HepG2 (cell line): Measurements from ENCODE around the gene SIX4. TPM values are rescaled to one million over a fixed set of nuclear protein-coding genes. Genes with fewer than 3 reads are reported as not detected.

Experiments
- ATAC-seq: fragments of 200-7000 bp; cut with Tn5 transposase; 3 replicates; pipeline ENCODE4 v1.9.1; 2020; ENCODE audit warnings: mild to moderate bottlenecking, moderate library complexity
- BruUV-seq: library from RNA; stranded (reverse); fragments of 400-500 nt; replicated peaks from 2 replicates; lab custom pipeline; 2021; lab: Mats Ljungman, UMichigan
- CTCF ChIA-PET: fragments of 300-600 bp; formaldehyde crosslinking; extraction: SDS; loops from one replicate; lab custom pipeline; 2021; ENCODE audit warnings: low total read pairs, inconsistent platforms, low intra/inter-chr PET ratio; lab: Yijun Ruan, JAX
- POLR2A ChIA-PET: fragments of 350-600 bp; sonication (Branson Sonifier 250); formaldehyde crosslinking; loops from one replicate; lab custom pipeline; 2020; ENCODE audit warnings: antibody characterized with exemption, inconsistent platforms; lab: Yijun Ruan, JAX
- DNase-seq: peaks from one replicate; pipeline ENCODE4 v3.0.0-alpha.2; 2015; ENCODE audit warnings: low spot score
- FAIRE-seq: peaks from 3 replicates; lab custom pipeline; 2011; peaks lifted over from hg19 to GRCh38; lab: Jason Lieb, UNC
- H2AFZ ChIP-seq: one replicate; pipeline ENCODE4 v1.6.1; 2011; ENCODE audit warnings: low read length, inconsistent platforms
- H3K27ac ChIP-seq: fragments of 300-600 bp; 3 replicates; pipeline ENCODE4 v1.8.0; 2011; ENCODE audit warnings: mixed run types, mild to moderate bottlenecking, mixed read lengths, low read length, inconsistent platforms; ENCODE audit not compliant: insufficient read depth; ENCODE audit errors: extremely low read length
- H3K27me3 ChIP-seq, 2 experiments: fragments of 200-600 bp in 1 of 2; 2 replicates in 1 of 2; 3 replicates in 1 of 2; pipeline versions ENCODE4 v1.6.0 to v1.8.0; 2011; ENCODE audit warnings: low read length in 2 of 2, mild to moderate bottlenecking in 2 of 2, moderate library complexity in 2 of 2, inconsistent platforms in 1 of 2; ENCODE audit not compliant: insufficient read depth in 2 of 2, control insufficient read depth in 1 of 2
- H3K36me3 ChIP-seq, 2 experiments: fragments of 200-600 bp in 1 of 2; replicated peaks in 1 of 2; 2 replicates in 1 of 2; 3 replicates in 1 of 2; pipeline versions ENCODE4 v1.5.1 to v1.8.0; 2011; ENCODE audit warnings: low read length in 2 of 2, inconsistent platforms in 1 of 2; ENCODE audit not compliant: insufficient read depth in 2 of 2, control insufficient read depth in 1 of 2
- H3K4me1 ChIP-seq: 2 replicates; pipeline ENCODE4 v1.5.1; 2012; ENCODE audit warnings: low read length, inconsistent platforms; ENCODE audit not compliant: insufficient read depth
- H3K4me2 ChIP-seq: 2 replicates; pipeline ENCODE4 v1.6.0; 2011; ENCODE audit warnings: low read depth, low read length, inconsistent platforms
- H3K4me3 ChIP-seq, 3 experiments: fragments of 200-600 bp in 1 of 3; sonication (generic), shearing (Covaris generic) in 1 of 3; replicated peaks in 1 of 3; 2 replicates each; pipeline ENCODE4 v1.5.1; 2011 to 2016; ENCODE audit warnings: low read length in 3 of 3, inconsistent platforms in 2 of 3, low read depth in 2 of 3, mild to moderate bottlenecking in 2 of 3, control low read depth in 1 of 3, mixed read lengths in 1 of 3; ENCODE audit not compliant: insufficient read depth in 1 of 3
- H3K79me2 ChIP-seq: one replicate; pipeline ENCODE4 v1.6.1; 2011; ENCODE audit warnings: low read length, inconsistent platforms; ENCODE audit not compliant: insufficient read depth
- H3K9ac ChIP-seq: 2 replicates; pipeline ENCODE4 v1.6.0; 2011; ENCODE audit warnings: mild to moderate bottlenecking, low read depth, low read length, inconsistent platforms; ENCODE audit not compliant: insufficient read depth
- H3K9me3 ChIP-seq: 2 replicates; pipeline ENCODE4 v1.5.1; 2012; ENCODE audit warnings: mild to moderate bottlenecking, low read length
- H4K20me1 ChIP-seq: 2 replicates; pipeline ENCODE4 v1.6.0; 2011; ENCODE audit warnings: inconsistent platforms, mild to moderate bottlenecking, low read length, moderate library complexity; ENCODE audit not compliant: insufficient read depth
- EP300 ChIP-seq, 3 experiments: sonication (generic) in 1 of 3; formaldehyde crosslinking in 1 of 3; IDR thresholded peaks; 2 replicates each; pipeline versions ENCODE4 v1.5.1 to v1.6.1; 2011 to 2020; ENCODE audit warnings: low read depth in 2 of 3, low read length in 2 of 3, borderline replicate concordance in 1 of 3, improper control_type of control experiment in 1 of 3, mild to moderate bottlenecking in 1 of 3, missing genetic modification reagents in 1 of 3, moderate library complexity in 1 of 3
- HOXA3 ChIP-seq: sonication (generic); formaldehyde crosslinking; IDR thresholded peaks from 2 replicates; pipeline ENCODE4 v1.5.0; 2020; ENCODE audit warnings: missing genetic modification reagents
- LRRFIP1 ChIP-seq: sonication (generic); formaldehyde crosslinking; conservative IDR thresholded peaks from 2 replicates; pipeline ENCODE4 v1.4.0; 2020; ENCODE audit warnings: missing genetic modification reagents
- NBN ChIP-seq: fragments of 450-650 bp; conservative IDR thresholded peaks from 2 replicates; pipeline ENCODE4 v1.6.1; 2017
- PHF20 ChIP-seq: sonication (generic); formaldehyde crosslinking; IDR thresholded peaks from 2 replicates; pipeline ENCODE4 v1.5.0; 2020; ENCODE audit warnings: mild to moderate bottlenecking, missing genetic modification reagents
- SKI ChIP-seq: fragments of 450-650 bp; IDR thresholded peaks from one replicate; pipeline ENCODE4 v1.6.1; 2018; ENCODE audit warnings: mild to moderate bottlenecking; ENCODE audit not compliant: partially characterized antibody
- ZNF430 ChIP-seq: sonication (generic); formaldehyde crosslinking; IDR thresholded peaks from 2 replicates; pipeline ENCODE4 v1.9.0; 2021; ENCODE audit warnings: mild to moderate bottlenecking, missing genetic modification reagents
- ZNF569 ChIP-seq: sonication (generic); formaldehyde crosslinking; IDR thresholded peaks from 2 replicates; pipeline ENCODE4 v1.5.0; 2020; ENCODE audit warnings: mild to moderate bottlenecking, missing genetic modification reagents, moderate library complexity, borderline replicate concordance
- ZNF841 ChIP-seq: sonication (generic); formaldehyde crosslinking; IDR thresholded peaks from 2 replicates; pipeline ENCODE4 v1.8.1; 2023; ENCODE audit warnings: missing genetic modification reagents, borderline replicate concordance
- WGBS: methylation state at CpG from one replicate; pipeline ENCODE4 v1.1.6; 2017; ENCODE audit warnings: low lambda C conversion rate; 5-methylcytosine and 5-hydroxymethylcytosine counted together
- in situ Hi-C: cut with HindIII; loops from 2 replicates; pipeline ENCODE4 v1.10.0; 2017; ENCODE audit warnings: low pct_unique_long_range_greater_than_20kb; ENCODE audit not compliant: extremely low pct_ligation_motif_present
- intact Hi-C: fragments of 100-400 bp; cut with micrococcal nuclease; formaldehyde crosslinking; loops from one replicate; pipeline ENCODE4 v1.10.0; 2022; ENCODE audit not compliant: unreplicated experiment
- polyA plus RNA-seq, 8 experiments: library from polyadenylated mRNA; depleted of rRNA in 3 of 8; stranded (reverse) in 7 of 8; unstranded in 1 of 8; fragments of >200 nt; fragmentation: Illumina TruSeq in 4 of 8; extraction: Trizol in 4 of 8; gene quantifications; 2 replicates each; pipeline versions ENCODE4 v1.2.1 to v1.2.3, GENCODE V29; 2011 to 2016; ENCODE audit warnings: low read depth in 4 of 8, missing spikeins in 1 of 8, mixed read lengths in 1 of 8; ENCODE audit not compliant: insufficient read depth in 1 of 8
- total RNA-seq, 5 experiments: library from RNA; depleted of rRNA; stranded (reverse); fragments of >200 nt; fragmentation: Illumina TruSeq; extraction: Trizol; gene quantifications; 2 replicates each; pipeline ENCODE4 v1.2.3, GENCODE V29; 2016; ENCODE audit warnings: low read depth in 1 of 5
- TF ChIP-seq, protein P1 (sequence below): sonication (generic); formaldehyde crosslinking; IDR thresholded peaks from 2 replicates; pipeline ENCODE4 v1.5.0; 2020; ENCODE audit warnings: mild to moderate bottlenecking, missing genetic modification reagents, borderline replicate concordance

The SIX4 gene
- total and polyA plus RNA-seq, 2 of the 13 experiments (the other 11 are each of a cell fraction or from before 2014, with no cell fraction given): 5.0 to 6.0 TPM

GRCh38 chr14:60734465-60735242 is 10.5 kb upstream of the SIX4 start, which contains the start of gene MNAT1:
MNAT1 (plus strand) TSS chr14:60734761; CDS start chr14:60734863, 102 bp downstream.
- H4K20me1 ChIP-seq: peaks cover 4% of the 10 kb centered on the region
- H3K9me3 ChIP-seq: no peaks in the 10 kb centered on the region
- H3K79me2 ChIP-seq: peaks cover 48% of the 10 kb centered on the region
- intact Hi-C loops: loop anchor here (1.0 to 5.0 kb wide), 3 partner anchors 10 to 518 kb away; partner anchors contain the start of gene SIX4
- H3K4me3 ChIP-seq: peak within 1 kb of the TSS; percentile 86 to 97 (median 95)
- ChIA-PET POLR2A (interaction anchor here (2.3 kb wide), 1 partner anchor 12 kb away, joined by 7 read pairs; no protein-coding TSS in a partner anchor), CTCF (no interaction called here)
- H3K4me1 ChIP-seq: peaks cover 22% of the 10 kb centered on the region
- peak within 1 kb of the TSS; percentile 97 for H2AFZ ChIP-seq
- BruUV-seq: TSS peak; percentile 73
- H3K4me2 ChIP-seq: peak within 1 kb of the TSS; percentile 88
- peak within 1 kb of the TSS; percentile 84 for H3K27ac ChIP-seq
- H3K36me3 ChIP-seq: no peaks in the 10 kb centered on the region
- no peaks in the 10 kb centered on the region; a peak in 1 of 5 replicates for H3K27me3 ChIP-seq
- FAIRE-seq: peak; percentile 70
- peak; percentile 66 for DNase-seq
- in situ Hi-C loops: no loop called here
- peak; percentile 98 for ATAC-seq
- 5% methylated on average over 23 of the region's 33 CpGs for WGBS
- H3K9ac ChIP-seq: peak within 1 kb of the TSS; percentile 82
- TF ChIP-seq, protein P1, sequence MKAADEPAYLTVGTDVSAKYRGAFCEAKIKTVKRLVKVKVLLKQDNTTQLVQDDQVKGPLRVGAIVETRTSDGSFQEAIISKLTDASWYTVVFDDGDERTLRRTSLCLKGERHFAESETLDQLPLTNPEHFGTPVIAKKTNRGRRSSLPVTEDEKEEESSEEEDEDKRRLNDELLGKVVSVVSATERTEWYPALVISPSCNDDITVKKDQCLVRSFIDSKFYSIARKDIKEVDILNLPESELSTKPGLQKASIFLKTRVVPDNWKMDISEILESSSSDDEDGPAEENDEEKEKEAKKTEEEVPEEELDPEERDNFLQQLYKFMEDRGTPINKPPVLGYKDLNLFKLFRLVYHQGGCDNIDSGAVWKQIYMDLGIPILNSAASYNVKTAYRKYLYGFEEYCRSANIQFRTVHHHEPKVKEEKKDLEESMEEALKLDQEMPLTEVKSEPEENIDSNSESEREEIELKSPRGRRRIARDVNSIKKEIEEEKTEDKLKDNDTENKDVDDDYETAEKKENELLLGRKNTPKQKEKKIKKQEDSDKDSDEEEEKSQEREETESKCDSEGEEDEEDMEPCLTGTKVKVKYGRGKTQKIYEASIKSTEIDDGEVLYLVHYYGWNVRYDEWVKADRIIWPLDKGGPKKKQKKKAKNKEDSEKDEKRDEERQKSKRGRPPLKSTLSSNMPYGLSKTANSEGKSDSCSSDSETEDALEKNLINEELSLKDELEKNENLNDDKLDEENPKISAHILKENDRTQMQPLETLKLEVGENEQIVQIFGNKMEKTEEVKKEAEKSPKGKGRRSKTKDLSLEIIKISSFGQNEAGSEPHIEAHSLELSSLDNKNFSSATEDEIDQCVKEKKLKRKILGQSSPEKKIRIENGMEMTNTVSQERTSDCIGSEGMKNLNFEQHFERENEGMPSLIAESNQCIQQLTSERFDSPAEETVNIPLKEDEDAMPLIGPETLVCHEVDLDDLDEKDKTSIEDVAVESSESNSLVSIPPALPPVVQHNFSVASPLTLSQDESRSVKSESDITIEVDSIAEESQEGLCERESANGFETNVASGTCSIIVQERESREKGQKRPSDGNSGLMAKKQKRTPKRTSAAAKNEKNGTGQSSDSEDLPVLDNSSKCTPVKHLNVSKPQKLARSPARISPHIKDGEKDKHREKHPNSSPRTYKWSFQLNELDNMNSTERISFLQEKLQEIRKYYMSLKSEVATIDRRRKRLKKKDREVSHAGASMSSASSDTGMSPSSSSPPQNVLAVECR (CRISPR knock-in tag): peak; percentile 87
- TF ChIP-seq NBN (no peak), ZNF569 (CRISPR knock-in tag) (no peak), ZNF430 (CRISPR knock-in tag) (peak; percentile 61; the same call in 1 of the 2 replicates), HOXA3 (CRISPR knock-in tag) (peak; percentile 88), ZNF841 (CRISPR knock-in tag) (0 out of 2 replicates have a peak, but pooled peaks have one; percentile 32), SKI (peak; percentile 73), PHF20 (CRISPR knock-in tag) (peak; percentile 90), LRRFIP1 (CRISPR knock-in tag) (0 out of 2 replicates have a peak, but pooled peaks have one; percentile 83), EP300 (IDR thresholded peaks at IDR 0.05; ENCODE audit: low read depth in 2 of 2, low read length in 2 of 2) (no peak; a peak in 1 of 4 replicates), EP300 (CRISPR knock-in tag; IDR thresholded peaks at IDR 0.05; ENCODE audit: borderline replicate concordance) (peak; percentile 72)
